Right lung (tissue), 5 donors: ENCODE results near the gene DISC1. TPM values are rescaled to one million over a fixed set of nuclear protein-coding genes. Genes with fewer than 3 reads are reported as not detected.
"Not testable (repeated sequence)": the region's sequence is repeated elsewhere in the genome, so short reads cannot be mapped to it uniquely, and the experiment has no call there.

Experiments used
- DNase-seq, 2 donors: peaks; one replicate each; pipeline ENCODE4 v3.0.0-alpha.2; 2013
- polyA plus RNA-seq, 5 donors: library from polyadenylated mRNA; unstranded; fragments of 120-200 nt; gene quantifications; one replicate each; pipeline versions ENCODE4 v1.2.1 to v1.2.3, GENCODE V29; 2013; ENCODE audit warnings: inconsistent platforms in 1 of 5, low replicate concordance in 1 of 5; ENCODE audit not compliant: insufficient read length in 5 of 5, insufficient read depth in 1 of 5

Gene DISC1
- polyA plus RNA-seq, 5 donors, result 7.8 to 11.4 (median 9.7) TPM

GRCh38 chr1:231667896-231668506 lies 41.4 kb downstream of the DISC1 start:
- no peak for DNase-seq

- no peak for DNase-seq
These were observed 42.2 kb downstream of the DISC1 start for GRCh38 chr1:231668826-231669225.

- not testable (repeated sequence) for DNase-seq
These were observed 43.5 kb downstream of the DISC1 start for GRCh38 chr1:231669864-231670621.

- DNase-seq, result no peak
These were observed 44.2 kb downstream of the DISC1 start for GRCh38 chr1:231670755-231671154.

GRCh38 chr1:231674575-231674974 lies 48.0 kb downstream of the DISC1 start:
- no peak for DNase-seq

- no peak for DNase-seq
These were observed 49.9 kb downstream of the DISC1 start for GRCh38 chr1:231676487-231676886.

GRCh38 chr1:231677442-231677841 lies 50.9 kb downstream of the DISC1 start:
- DNase-seq, result no peak

GRCh38 chr1:231678011-231678432 lies 51.4 kb downstream of the DISC1 start:
- no peak for DNase-seq

- DNase-seq, result no peak
These were observed 52.5 kb downstream of the DISC1 start for GRCh38 chr1:231679109-231679508.

- no peak for DNase-seq
These were observed 54.4 kb downstream of the DISC1 start for GRCh38 chr1:231681006-231681405.

GRCh38 chr1:231682779-231683178 lies 56.2 kb downstream of the DISC1 start:
- no peak for DNase-seq

- DNase-seq, result no peak
These were observed 57.0 kb downstream of the DISC1 start for GRCh38 chr1:231683439-231684165.

- no peak for DNase-seq
These were observed 58.0 kb downstream of the DISC1 start for GRCh38 chr1:231684356-231685244.

GRCh38 chr1:231686384-231686783 lies 59.8 kb downstream of the DISC1 start:
- no peak for DNase-seq

- no peak for DNase-seq
These were observed 62.4 kb downstream of the DISC1 start for GRCh38 chr1:231688989-231689388.

- no peak for DNase-seq
These were observed 63.5 kb downstream of the DISC1 start for GRCh38 chr1:231690059-231690458.

- no peak for DNase-seq
These were observed 65.1 kb downstream of the DISC1 start for GRCh38 chr1:231691618-231692259.

GRCh38 chr1:231693361-231694074 lies 66.9 kb downstream of the DISC1 start:
- no peak for DNase-seq

- DNase-seq, result peak; percentile 76 to 80
These were observed 67.5 kb downstream of the DISC1 start for GRCh38 chr1:231694075-231694431.

GRCh38 chr1:231694465-231695077 lies 68.0 kb downstream of the DISC1 start:
- DNase-seq, result no peak
